GM19324 (cell line): Measurements from ENCODE around the gene SLC30A7.
"Not testable (repeated sequence)": the region's sequence is repeated elsewhere in the genome, so short reads cannot be mapped to it uniquely, and the experiment has no call there.

Source experiments
- ATAC-seq: cut with Tn5 transposase; IDR thresholded peaks from one replicate; pipeline ENCODE4 v1.9.1; 2021; ENCODE audit warnings: mild to moderate bottlenecking, moderate library complexity; ENCODE audit not compliant: unreplicated experiment, low FRiP score

SLC30A7 gene

GRCh38 chr1:100933555-100933954, 37.7 kb downstream of the SLC30A7 start:
- not testable (repeated sequence) for ATAC-seq

- no peak for ATAC-seq
These were observed 40.5 kb downstream of the SLC30A7 start for GRCh38 chr1:100936194-100936967.

- ATAC-seq = no peak
These were observed 45.2 kb downstream of the SLC30A7 start for GRCh38 chr1:100941098-100941527.

- ATAC-seq = no peak
These were observed 45.8 kb downstream of the SLC30A7 start for GRCh38 chr1:100941580-100942216.

GRCh38 chr1:100942304-100943046, 46.6 kb downstream of the SLC30A7 start:
- ATAC-seq = no peak

GRCh38 chr1:100943533-100943932, 47.6 kb downstream of the SLC30A7 start:
- ATAC-seq = no peak

GRCh38 chr1:100946064-100946463, 50.2 kb downstream of the SLC30A7 start:
- ATAC-seq = not testable (repeated sequence)

- ATAC-seq = not testable (repeated sequence)
These were observed 51.9 kb downstream of the SLC30A7 start for GRCh38 chr1:100947816-100948215.

- not testable (repeated sequence) for ATAC-seq
These were observed 53.0 kb downstream of the SLC30A7 start for GRCh38 chr1:100948721-100949405.

- peak; percentile 99 for ATAC-seq
These were observed 53.7 kb downstream of the SLC30A7 start for GRCh38 chr1:100949515-100950158.

- no peak for ATAC-seq
These were observed 54.4 kb downstream of the SLC30A7 start for GRCh38 chr1:100950337-100950736.

- no peak for ATAC-seq
These were observed 54.9 kb downstream of the SLC30A7 start for GRCh38 chr1:100950781-100951180.

GRCh38 chr1:100952104-100952745, 56.3 kb downstream of the SLC30A7 start:
- ATAC-seq = no peak

GRCh38 chr1:100952970-100953369, 57.1 kb downstream of the SLC30A7 start:
- ATAC-seq = not testable (repeated sequence)

- no peak for ATAC-seq
These were observed 58.3 kb downstream of the SLC30A7 start for GRCh38 chr1:100953960-100954730.

GRCh38 chr1:100955322-100955721, 59.4 kb downstream of the SLC30A7 start:
- no peak for ATAC-seq

GRCh38 chr1:100959502-100960060, 63.7 kb downstream of the SLC30A7 start:
- no peak for ATAC-seq

- ATAC-seq = no peak
These were observed 64.2 kb downstream of the SLC30A7 start for GRCh38 chr1:100960098-100960497.

- ATAC-seq = no peak
These were observed 72.7 kb downstream of the SLC30A7 start for GRCh38 chr1:100968621-100969020.
